HG03439 (cell line): Measurements from ENCODE around the gene FBXO44.

Experiments used
- ATAC-seq: cut with Tn5 transposase; IDR thresholded peaks from one replicate; pipeline ENCODE4 v1.9.1; 2021; ENCODE audit warnings: mild to moderate bottlenecking, moderate library complexity; ENCODE audit not compliant: unreplicated experiment

Gene FBXO44

DNA sequence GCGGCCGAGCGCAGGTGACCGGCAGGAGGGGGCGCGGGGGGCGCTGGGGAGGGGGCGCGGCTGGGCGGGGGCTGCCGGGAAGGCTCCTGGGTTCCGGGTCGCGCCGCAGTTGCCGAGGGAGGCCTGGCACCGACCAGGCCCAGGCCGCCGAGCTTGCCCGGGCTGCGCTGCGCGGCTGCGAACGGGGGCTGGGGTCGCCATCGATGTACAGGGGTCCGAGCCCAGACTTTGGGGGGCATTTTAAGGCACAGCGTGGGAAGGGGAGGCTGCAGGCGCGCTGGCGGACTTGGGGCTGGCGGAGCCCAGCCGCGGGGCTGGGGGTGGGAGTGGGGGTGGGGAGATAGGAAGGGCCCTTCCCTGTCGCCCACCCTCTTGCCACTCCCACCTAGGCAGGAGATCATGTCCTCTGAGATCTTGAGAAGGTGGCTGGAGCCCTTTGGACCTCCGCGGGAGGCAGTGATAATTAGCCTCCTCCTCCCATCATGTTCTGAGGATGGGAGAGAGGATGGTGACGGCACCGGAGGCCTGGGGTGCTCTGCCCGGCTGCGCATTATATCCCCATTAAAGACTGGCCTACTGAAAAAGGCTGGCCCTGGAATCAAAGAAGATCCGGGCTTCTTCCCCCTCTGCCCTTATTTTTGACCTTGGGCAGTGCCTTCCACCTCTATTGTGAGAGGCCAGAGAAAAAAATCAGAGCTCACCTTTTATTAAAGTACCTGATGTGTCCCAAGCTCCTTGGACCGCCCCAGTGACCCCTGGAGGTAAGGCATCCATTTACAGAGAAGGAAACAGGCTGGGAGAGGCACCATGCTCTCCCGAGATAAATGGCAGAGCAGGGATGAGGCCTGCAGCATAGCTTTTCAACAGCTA lies 497 bp downstream of the FBXO44 start:
- ATAC-seq, result peak; percentile 9

DNA sequence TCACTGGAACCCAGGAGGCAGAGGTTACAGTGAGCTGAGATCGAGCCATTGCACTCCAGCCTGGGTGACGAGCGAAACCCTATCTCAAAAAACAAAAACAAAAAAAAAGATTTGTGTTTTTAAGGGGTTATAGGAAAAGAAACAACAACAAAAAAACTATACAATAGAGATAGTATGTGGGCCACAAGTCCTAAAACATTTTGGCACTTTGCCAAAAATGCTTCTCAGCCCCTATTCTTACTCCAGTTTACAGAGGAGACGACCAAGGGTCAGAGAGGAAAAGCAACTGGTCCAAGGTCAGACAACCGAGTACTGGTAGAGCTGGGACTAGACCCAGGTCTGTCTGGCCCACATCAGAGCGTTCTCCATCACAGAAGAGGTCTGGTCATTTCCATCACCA lies 3.0 kb downstream of the FBXO44 start:
- no peak for ATAC-seq

DNA sequence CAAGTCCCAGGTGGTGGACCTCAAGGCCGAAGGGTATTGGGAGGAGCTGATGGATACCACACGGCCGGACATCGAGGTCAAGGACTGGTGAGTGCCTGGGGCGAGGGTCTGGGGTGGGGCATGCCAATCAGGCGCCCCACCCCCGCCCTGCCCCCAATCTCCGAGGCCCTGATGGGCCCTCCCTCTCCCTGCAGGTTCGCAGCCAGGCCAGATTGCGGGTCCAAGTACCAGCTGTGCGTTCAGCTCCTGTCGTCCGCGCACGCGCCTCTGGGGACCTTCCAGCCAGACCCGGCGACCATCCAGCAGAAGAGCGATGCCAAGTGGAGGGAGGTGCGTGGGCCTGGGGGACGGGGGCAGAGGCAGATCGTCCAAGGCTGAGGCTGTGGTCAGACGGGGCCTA lies 3.9 kb downstream of the FBXO44 start:
- ATAC-seq, result no peak

DNA sequence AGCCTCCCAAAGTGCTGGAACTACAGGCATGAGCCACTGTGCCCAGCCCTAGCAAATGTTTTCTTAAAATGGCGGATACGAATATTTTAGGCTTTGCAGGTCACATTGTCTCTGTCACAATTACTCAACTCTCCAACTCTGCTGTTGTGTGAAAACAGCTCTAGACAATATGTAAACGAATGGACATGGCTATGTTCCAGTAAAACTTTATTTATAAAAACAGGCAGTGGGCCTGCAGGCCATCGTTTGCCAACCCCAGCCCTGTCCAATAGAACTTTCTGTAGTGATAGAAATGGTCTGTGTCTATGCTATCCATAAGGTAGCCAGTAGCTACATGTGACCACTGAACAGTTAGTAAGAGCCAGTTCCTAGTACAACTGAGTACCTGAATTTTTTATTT lies 5.1 kb downstream of the FBXO44 start:
- no peak for ATAC-seq

DNA sequence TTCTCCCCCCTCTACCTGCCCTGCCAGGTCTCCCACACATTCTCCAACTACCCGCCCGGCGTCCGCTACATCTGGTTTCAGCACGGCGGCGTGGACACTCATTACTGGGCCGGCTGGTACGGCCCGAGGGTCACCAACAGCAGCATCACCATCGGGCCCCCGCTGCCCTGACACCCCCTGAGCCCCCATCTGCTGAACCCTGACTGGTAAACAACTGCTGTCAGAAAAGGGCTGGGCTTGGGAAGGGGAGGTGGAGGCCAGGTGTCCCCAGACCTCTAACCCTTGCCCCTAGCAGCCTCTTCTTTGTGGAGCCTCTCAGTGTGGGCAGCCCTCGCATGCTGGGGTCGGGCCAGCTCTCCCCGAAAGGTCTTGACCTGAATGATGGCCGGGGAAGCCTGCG lies 6.4 kb downstream of the FBXO44 start:
- no peak for ATAC-seq

DNA sequence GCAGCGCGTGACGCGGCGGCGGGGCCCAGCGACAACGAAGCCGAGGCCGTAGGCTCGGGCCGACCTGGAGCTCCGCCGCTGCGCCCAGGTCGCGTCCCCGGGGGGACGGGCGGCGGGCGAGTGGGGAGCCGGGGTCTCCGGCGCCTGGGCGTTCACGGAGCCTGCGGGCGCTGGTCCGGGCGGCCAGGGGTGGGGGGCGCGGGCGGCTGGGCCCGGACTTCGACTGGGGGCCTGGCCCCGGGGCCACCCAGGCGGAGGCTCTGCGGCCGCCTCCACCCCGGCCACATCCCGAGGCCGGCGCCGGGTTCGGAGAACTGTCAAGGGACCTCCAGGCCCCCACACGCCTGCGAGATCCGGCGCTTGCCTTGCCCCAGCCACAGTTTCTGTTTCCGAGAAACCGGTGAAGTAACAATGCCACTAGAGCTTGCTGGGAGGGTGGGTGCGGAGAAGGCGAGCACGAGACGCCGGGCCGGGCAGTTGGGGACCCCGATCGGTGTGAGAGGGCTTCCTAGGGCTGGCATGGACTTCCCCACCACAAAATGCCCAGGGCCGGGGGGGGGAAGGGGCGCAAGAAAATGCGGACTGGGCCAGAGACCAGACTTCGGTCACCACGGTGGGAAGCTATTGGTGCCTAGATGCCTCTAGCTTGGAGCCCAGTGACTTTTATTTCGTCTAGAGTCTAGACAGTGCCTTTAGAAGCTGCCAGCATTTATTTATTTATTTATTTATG lies 9.8 kb downstream of the FBXO44 start:
- peak; percentile 43 for ATAC-seq

DNA sequence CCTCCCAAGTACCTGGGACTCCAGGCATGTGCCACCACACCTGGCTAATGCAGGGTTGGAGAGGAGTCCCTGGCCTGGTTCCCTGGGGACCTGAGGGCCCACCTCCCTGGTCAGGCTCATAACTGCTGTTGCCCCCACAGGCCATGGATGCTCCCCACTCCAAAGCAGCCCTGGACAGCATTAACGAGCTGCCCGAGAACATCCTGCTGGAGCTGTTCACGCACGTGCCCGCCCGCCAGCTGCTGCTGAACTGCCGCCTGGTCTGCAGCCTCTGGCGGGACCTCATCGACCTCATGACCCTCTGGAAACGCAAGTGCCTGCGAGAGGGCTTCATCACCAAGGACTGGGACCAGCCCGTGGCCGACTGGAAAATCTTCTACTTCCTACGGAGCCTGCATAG lies 13.8 kb downstream of the FBXO44 start:
- ATAC-seq, result no peak

DNA sequence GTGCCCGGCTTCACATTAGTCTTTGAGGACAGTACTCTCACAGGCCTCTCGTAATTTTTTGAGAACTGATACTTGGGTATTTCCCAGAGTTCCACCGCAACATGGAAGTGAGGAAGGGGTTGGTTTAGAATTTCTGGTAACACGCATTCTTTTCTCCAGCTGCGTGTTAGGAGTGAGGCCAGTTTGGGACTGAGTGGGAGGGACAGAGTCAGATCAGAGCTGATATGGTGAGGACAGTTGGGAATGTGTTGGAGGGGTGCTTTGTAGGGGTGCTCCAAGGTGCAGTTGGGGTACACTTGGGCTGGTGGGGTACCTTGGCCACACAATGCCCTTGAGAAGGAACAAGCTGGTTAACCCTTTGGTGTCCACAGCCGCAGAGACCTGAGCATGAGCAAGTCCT lies 16.1 kb downstream of the FBXO44 start:
- no peak for ATAC-seq

DNA sequence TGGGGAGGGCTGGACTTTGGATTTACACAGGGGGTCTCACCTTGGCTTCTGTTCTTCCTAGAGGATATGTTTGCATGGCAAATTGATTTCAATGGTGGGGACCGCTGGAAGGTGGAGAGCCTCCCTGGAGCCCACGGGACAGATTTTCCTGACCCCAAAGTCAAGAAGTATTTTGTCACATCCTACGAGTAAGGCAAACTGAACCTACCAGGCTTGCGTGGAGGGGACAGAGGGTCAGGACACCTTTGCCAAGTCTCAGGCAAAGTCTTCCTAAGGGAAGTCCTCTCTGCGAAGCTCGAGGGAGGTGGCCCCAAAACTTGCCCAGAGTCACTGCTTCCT lies 16.5 kb downstream of the FBXO44 start:
- ATAC-seq, result no peak

DNA sequence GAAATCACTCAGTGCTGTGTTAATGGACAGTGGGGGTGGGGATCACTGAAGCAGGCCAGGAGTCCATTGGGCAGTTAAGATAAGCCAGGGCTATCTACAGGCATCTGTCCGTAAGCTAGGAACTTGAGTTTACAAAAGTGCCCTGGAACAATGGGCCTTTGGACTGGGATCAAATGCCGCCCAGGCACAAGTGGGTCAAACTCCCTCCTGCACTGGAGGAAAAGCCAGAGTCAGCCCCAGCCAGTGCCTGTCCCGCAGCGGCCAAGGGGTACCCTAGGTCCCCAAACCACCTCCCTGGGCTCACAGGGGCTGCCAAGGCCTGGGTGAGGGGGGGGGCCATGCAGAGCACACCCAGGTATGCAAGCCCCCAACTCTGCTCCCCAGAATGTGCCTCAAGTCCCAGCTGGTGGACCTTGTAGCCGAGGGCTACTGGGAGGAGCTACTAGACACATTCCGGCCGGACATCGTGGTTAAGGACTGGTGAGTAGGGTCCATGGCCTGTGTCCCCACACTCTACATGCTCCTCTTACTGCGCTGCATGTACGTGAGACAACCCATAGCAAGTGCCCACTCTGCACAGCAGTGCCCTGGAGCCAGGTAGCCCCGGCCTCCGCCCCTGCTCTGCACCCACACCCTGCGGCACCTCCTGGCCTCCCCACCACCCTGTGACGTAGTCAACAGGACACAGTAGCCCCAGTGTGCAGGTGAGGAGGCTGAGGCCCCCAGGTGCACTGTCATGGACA lies 17.0 kb downstream of the FBXO44 start:
- ATAC-seq, result no peak

DNA sequence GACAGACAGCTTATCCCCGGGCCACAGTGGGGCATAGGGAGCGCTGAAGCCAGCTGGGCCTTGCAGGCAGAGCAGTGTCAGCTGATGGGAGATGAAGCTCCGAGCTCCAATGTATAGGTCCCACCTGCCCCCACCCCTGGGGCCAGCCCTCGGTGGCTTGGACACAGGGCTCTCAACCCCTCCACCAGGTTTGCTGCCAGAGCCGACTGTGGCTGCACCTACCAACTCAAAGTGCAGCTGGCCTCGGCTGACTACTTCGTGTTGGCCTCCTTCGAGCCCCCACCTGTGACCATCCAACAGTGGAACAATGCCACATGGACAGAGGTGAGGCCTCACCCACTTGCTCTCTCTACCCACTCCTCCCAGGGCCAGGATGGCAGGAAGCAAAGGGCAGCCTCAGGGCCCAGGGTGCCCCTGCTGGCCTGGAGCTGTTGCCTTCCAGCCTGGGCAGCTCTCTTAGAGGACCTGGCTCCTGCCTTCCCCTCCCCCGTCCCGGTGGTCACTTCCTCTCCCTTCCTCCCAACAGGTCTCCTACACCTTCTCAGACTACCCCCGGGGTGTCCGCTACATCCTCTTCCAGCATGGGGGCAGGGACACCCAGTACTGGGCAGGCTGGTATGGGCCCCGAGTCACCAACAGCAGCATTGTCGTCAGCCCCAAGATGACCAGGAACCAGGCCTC lies 18.6 kb downstream of the FBXO44 start:
- ATAC-seq, result no peak

DNA sequence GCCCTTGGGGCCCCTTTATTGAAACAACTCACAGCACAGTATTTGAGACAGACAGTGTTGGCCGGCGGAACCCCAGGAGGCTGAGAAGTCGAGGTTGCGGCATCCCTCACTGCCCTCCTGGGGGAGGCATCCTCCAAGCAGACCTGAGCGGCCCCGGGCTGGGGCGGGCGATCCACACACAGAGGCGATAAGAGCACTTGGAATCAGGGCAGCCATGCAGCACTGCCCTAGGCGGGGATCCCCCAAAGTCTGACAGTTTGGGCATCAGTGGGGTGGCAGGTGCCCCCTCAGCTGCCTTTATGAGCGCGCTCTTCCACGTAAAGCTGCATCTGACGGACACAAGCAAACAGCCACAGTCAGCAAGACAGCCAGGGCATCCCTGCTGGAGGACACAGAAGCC lies 19.8 kb downstream of the FBXO44 start:
- ATAC-seq, result no peak

DNA sequence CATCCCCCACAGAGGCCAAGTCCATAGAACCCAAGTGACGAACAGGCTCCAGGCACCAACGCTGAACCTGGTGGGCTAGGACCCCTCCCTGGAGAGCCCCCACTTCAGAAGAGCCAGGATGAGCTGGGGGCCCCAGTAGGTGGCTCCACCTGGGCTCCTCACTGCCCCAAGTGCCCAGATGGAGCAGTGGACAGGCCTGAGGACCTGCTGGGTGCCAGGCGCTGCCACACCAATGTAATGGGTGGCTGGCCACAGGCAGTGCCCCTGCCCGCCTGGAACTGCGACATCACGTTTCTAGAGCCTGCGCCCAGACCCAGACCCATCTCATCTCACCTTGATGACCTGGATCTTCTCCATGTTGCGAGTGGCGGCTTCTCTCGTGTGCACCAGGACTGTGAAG lies 20.6 kb downstream of the FBXO44 start:
- no peak for ATAC-seq

DNA sequence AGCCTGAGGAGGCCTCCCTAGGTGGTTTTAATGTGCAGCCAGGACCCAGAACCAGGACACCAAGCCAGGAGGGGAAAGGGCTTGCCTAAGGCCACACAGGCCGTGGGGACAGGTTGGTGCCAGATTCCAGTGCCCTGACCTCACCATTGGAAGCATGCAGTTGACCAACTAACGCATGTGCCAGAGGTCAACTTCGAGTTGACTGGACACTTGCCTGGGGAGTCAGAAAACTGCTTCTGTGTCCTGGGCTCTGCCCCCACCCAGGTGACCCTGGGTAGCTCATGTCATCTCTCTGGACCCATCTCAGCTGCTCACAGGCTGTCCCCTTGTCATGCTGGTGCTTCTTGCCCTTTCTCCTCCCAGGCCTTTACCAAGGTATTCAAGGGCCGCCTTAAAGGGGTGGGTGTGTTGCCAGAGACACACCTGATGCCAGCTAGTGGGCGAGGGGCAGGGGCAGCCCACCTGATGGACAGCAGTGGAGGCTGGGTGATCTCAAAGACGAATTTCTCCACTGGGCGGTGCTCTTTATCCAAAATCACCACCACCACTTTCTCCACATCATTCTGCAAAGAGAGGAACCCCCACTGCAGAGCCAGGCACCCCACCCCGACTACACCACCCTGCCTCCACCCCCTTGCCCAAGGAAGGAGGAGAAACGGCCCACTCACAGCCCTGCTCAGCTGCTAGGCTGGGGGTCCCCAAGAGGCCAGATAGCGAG lies 21.9 kb downstream of the FBXO44 start:
- ATAC-seq, result no peak

DNA sequence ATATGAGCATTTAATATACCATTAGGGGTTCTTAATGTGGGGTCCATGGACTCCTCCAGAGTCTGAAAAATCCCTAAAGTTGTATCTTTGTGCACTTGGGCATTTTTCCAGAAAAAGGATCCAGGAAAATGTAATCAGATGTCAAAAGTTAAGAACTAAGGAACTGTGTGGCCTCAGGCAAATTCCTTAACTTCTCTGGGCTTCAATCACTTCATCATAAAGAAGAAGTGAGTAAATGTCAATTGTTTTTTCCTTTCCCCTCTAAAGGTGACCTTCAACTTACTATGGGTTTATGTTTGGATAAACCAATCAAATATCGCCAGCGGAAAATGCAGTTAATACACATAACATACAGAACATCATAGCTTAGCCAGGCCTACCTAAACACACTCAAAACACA lies 23.8 kb downstream of the FBXO44 start:
- no peak for ATAC-seq

DNA sequence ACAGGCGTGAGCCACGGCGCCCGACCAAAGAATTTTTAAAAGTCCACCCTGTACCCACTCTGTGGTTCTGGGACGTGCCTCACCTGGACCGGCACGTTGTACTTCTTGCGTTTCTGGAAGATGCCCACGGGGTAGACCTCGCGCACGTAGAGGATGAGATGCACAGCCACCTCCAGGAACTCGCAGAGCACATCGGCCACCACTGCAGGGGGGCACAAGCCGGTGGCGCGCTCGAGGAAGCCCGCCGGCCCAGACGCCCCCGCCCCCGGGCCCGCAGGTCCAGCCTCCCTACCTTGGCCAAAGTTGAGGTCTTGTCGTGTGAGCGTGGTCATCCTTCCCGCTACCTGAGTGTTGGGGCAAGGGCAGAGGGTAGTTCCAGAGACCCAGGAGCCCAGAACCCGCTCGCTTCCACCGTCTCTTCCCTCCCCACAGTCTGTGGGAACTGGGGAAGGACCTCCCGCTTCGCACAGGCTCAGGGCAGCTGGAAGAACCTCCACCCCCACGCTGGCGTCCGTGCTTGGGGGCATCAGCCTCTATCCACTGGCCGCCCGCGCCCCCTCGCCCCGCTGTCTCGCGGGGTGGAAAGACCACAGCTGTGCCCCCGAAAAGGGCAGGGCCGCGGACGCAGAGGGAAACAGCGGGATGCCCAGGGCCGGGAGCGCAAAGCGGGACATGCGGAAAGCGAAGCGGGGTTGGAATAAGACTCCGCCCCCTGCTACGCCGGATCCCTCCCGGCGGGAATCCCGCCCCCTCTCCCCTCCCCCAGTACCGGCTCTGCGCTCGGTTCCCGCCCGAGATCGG lies 25.8 kb downstream of the FBXO44 start:
- ATAC-seq, result peak; percentile 16

DNA sequence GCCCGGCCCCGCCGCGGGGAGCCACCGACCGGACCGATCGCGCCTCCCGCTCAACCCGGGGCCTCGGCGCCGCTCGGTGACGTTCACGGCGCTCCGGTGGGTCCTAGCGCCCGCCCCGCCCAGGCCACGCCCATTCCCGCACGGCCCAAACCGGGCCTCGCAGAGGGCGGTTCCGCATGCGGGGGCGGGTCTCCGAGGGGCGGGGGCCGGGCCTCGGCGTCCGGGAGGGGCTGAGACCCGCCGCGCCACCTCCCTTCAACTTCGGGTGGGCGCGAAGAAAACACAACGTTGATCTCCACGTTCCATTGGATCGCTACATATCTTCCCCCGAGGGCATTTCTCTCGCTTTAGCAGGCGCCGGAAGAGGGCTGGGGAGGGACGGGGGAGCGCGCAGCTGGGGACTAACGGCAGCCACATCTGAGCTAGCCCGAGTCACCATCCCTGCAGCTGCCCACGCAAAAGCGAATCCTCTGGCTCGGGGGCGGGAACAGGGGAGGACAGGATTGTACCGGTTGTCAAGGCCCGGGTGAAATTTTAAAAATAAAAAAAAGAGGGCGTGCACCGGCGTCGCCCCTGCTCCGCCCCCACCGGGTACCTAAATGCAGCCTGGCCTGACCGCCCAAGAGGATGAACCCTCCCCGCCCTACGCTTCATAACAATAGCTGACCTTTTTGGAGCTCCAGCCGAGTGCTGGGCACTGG lies 26.5 kb downstream of the FBXO44 start, which contains the start of gene MAD2L2:
TSS of gene MAD2L2 (minus strand) at position 78 of the 701 bp plus-strand sequence. CDS start 547 bp downstream, outside the sequence.
- ATAC-seq, result peak; percentile 67

DNA sequence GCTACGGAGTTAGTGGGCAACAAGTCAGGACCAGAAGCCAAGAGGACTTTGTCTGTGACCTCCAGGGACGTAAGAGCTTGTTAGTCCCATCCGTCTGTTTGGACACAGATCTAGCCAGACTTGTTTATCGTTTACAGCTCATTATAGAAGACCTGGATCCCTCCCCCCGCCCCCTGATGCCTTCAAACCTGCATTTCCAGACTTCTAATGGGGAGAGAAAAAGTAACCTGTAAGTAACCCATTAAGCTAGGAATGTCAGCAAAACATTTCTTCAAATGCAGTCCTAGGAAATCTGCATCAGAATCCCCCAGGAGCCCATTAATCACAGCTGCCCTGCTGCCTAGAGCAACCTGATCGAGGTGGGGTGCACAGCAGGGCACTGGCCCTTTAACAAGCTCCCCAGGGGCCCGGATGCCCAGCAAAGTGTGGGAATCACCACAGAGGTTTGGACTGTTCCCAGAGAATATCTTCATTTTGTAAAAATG lies 27.7 kb downstream of the FBXO44 start:
- ATAC-seq, result no peak

DNA sequence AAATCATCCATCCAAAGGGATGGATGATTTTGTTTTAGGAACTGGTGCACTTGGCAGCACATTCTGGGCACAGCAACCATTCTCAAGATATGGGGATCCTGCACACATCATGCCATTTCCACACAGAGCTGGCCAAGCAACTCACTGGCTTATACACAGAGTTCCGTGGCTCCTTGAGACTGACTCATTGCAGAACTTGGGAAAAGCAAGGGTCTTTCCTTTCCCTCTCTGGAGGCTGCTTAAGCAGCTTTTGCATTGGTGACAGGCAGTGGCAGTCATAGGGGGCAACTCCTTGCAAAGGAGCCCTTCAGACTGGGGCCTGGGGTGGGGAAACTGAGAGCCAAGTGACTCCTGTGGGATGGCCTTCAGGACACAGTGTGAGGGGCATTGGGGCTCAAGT lies 28.1 kb downstream of the FBXO44 start:
- no peak for ATAC-seq
